Lower lobe of right lung (tissue), 2 donors: Measurements from ENCODE around the gene ZNF528. TPM values are rescaled to one million over a fixed set of nuclear protein-coding genes. Genes with fewer than 3 reads are reported as not detected.

Experiments
- ATAC-seq, 2 donors: fragments of 200-7000 bp; cut with Tn5 transposase; one replicate each; pipeline ENCODE4 v1.9.1; 2020 to 2022; ENCODE audit warnings: mild to moderate bottlenecking in 2 of 2, moderate library complexity in 2 of 2
- DNase-seq: peaks from one replicate; pipeline ENCODE4 v3.0.0-alpha.2; 2020
- H3K27ac ChIP-seq: fragments of 200-600 bp; one replicate; pipeline ENCODE4 v1.8.0; 2022
- H3K27me3 ChIP-seq: fragments of 200-600 bp; one replicate; pipeline ENCODE4 v1.8.0; 2022; ENCODE audit warnings: low read depth
- H3K36me3 ChIP-seq: fragments of 200-600 bp; one replicate; pipeline ENCODE4 v1.8.0; 2022; ENCODE audit warnings: mild to moderate bottlenecking
- H3K4me1 ChIP-seq: fragments of 200-600 bp; one replicate; pipeline ENCODE4 v1.8.0; 2022
- H3K4me3 ChIP-seq: fragments of 200-600 bp; one replicate; pipeline ENCODE4 v1.8.0; 2022; ENCODE audit warnings: mild to moderate bottlenecking
- H3K9me3 ChIP-seq: fragments of 200-600 bp; one replicate; pipeline ENCODE4 v1.8.0; 2022
- CTCF ChIP-seq: fragments of 200-600 bp; IDR thresholded peaks from one replicate; pipeline ENCODE4 v1.8.0; 2022; ENCODE audit warnings: antibody characterized with exemption, mild to moderate bottlenecking
- intact Hi-C: fragments of 100-400 bp; cut with DNase I; formaldehyde crosslinking; loops from one replicate; pipeline ENCODE4 v1.11.0; 2022
- total RNA-seq: library from RNA; stranded (reverse); fragmentation: NEBNext Ultra II Directional; extraction: Animal tissue kit (Norgen Biotek cat#: 25700); gene quantifications from one replicate; pipeline ENCODE4 v1.2.1, GENCODE V29; 2021
- donor health status: DM: no; HTN: yes; CAD: no; lungs with severe emphysema.

The ZNF528 gene
- total RNA-seq, 1 donor from 2014 or later: 29.8 TPM

- Histone ChIP-seq H3K36me3 (peaks cover 8% of the 10 kb centered on the region), H3K27me3 (no peaks in the 10 kb centered on the region), H3K4me3 (no peak overlapping the region), H3K4me1 (no peaks in the 10 kb centered on the region), H3K27ac (no peak overlapping the region), H3K9me3 (peaks cover 88% of the 10 kb centered on the region)
- no peak for TF ChIP-seq CTCF
- intact Hi-C loops: no loop called here
- no peak for ATAC-seq
- DNase-seq: no peak
Observed at GRCh38 chr19:52391135-52391534, 6.5 kb upstream of the ZNF528 start.

GRCh38 chr19:52398081-52398441 lies 412 bp downstream of the ZNF528 start:
- intact Hi-C loops: no loop called here
- H3K27ac ChIP-seq: peak overlapping the region; percentile 82
- H3K9me3 ChIP-seq: peaks cover 27% of the 10 kb centered on the region
- no peaks in the 10 kb centered on the region for H3K27me3 ChIP-seq
- DNase-seq: no peak
- H3K36me3 ChIP-seq: peaks cover 41% of the 10 kb centered on the region
- peak; percentile 61 to 62 for ATAC-seq
- H3K4me3 ChIP-seq: peak overlapping the region; percentile 85
- H3K4me1 ChIP-seq: peaks cover 16% of the 10 kb centered on the region
- no peak for TF ChIP-seq CTCF

GRCh38 chr19:52410276-52410675 lies 12.6 kb downstream of the ZNF528 start:
- no peak overlapping the region for H3K27ac ChIP-seq
- H3K4me3 ChIP-seq: no peak overlapping the region
- DNase-seq: no peak
- no peaks in the 10 kb centered on the region for H3K4me1 ChIP-seq
- H3K27me3 ChIP-seq: no peaks in the 10 kb centered on the region
- intact Hi-C loops: no loop called here
- H3K9me3 ChIP-seq: peaks cover 85% of the 10 kb centered on the region
- ATAC-seq: no peak
- H3K36me3 ChIP-seq: peaks cover 64% of the 10 kb centered on the region
- no peak for TF ChIP-seq CTCF

GRCh38 chr19:52415711-52416110 lies 18.1 kb downstream of the ZNF528 start:
- DNase-seq (no peak), ATAC-seq (no peak)
- TF ChIP-seq CTCF: no peak
- no peaks in the 10 kb centered on the region for H3K4me1 ChIP-seq
- intact Hi-C loops: no loop called here
- H3K9me3 ChIP-seq: peaks cover 99% of the 10 kb centered on the region
- no peak overlapping the region for H3K4me3 ChIP-seq
- H3K27ac ChIP-seq: no peak overlapping the region
- peaks cover 11% of the 10 kb centered on the region for H3K36me3 ChIP-seq
- no peaks in the 10 kb centered on the region for H3K27me3 ChIP-seq

GRCh38 chr19:52428937-52429336 lies 31.3 kb downstream of the ZNF528 start, which contains the start of gene ZNF534:
TSS of gene ZNF534 (plus strand) at chr19:52429148. CDS start at chr19:52431475, 2,327 bp downstream.
- Histone ChIP-seq H3K4me3 (no peak within 1 kb of the TSS), H3K27ac (no peak within 1 kb of the TSS), H3K27me3 (no peaks in the 10 kb centered on the region), H3K9me3 (peaks cover 53% of the 10 kb centered on the region), H3K36me3 (no peaks in the 10 kb centered on the region), H3K4me1 (no peaks in the 10 kb centered on the region)
- TF ChIP-seq CTCF: no peak
- DNase-seq (no peak), ATAC-seq (no peak)
- intact Hi-C loops: no loop called here

GRCh38 chr19:52442179-52442578 lies 44.5 kb downstream of the ZNF528 start:
- ATAC-seq: no peak
- intact Hi-C loops: no loop called here
- H3K4me1 ChIP-seq: no peaks in the 10 kb centered on the region
- no peak for DNase-seq
- no peaks in the 10 kb centered on the region for H3K36me3 ChIP-seq
- TF ChIP-seq CTCF: no peak
- H3K27me3 ChIP-seq: no peaks in the 10 kb centered on the region
- H3K9me3 ChIP-seq: peaks cover 53% of the 10 kb centered on the region
- no peak overlapping the region for H3K4me3 ChIP-seq
- H3K27ac ChIP-seq: no peak overlapping the region
